Measurements from ENCODE around the gene CDK5RAP2. TPM values are rescaled to one million over a fixed set of nuclear protein-coding genes. Genes with fewer than 3 reads are reported as not detected.
"Not testable (repeated sequence)": the region's sequence is repeated elsewhere in the genome, so short reads cannot be mapped to it uniquely, and the experiment has no call there.

The CDK5RAP2 gene
- total RNA-seq, 4 donors from 2014 or later, result 41.6 to 77.2 (median 43.2) TPM

DNA sequence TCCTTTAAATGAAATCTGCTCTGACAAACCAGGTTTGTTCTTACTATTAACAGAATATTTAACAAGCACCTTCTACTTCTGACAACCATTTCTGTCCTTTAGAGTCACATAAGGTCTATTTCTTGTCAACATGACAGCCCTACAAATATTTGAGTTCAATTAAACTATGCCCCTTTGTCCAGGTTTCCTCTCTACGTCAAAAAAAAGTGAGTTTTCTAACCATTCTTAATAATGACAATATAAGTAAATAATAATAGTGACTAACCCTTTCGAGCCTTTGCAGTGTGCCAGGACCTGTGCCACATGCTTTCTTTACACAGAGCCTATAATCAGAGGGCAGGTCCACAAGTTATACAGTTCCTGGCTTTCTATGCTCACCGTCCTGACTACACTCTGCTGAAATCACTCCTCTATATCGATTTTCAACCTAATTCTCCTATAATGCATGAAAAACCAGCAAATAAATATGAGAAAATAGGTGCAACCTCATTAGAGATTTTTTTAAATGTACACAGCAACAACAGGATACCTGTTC, 115.0 kb downstream of the CDK5RAP2 start:
- no peaks in the 10 kb centered on the region for H3K27me3 ChIP-seq
- TF ChIP-seq POLR2AphosphoS5 (IDR thresholded peaks at IDR 0.05) (no peak), POLR2A (IDR thresholded peaks at IDR 0.05) (no peak), EP300 (IDR thresholded peaks at IDR 0.05) (no peak)
- TF ChIP-seq, protein P1, sequence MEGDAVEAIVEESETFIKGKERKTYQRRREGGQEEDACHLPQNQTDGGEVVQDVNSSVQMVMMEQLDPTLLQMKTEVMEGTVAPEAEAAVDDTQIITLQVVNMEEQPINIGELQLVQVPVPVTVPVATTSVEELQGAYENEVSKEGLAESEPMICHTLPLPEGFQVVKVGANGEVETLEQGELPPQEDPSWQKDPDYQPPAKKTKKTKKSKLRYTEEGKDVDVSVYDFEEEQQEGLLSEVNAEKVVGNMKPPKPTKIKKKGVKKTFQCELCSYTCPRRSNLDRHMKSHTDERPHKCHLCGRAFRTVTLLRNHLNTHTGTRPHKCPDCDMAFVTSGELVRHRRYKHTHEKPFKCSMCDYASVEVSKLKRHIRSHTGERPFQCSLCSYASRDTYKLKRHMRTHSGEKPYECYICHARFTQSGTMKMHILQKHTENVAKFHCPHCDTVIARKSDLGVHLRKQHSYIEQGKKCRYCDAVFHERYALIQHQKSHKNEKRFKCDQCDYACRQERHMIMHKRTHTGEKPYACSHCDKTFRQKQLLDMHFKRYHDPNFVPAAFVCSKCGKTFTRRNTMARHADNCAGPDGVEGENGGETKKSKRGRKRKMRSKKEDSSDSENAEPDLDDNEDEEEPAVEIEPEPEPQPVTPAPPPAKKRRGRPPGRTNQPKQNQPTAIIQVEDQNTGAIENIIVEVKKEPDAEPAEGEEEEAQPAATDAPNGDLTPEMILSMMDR (IDR thresholded peaks at IDR 0.05), result no peak
- no peak overlapping the region for H3K4me3 ChIP-seq
- H3K9me3 ChIP-seq, result no peaks in the 10 kb centered on the region
- no peak for ATAC-seq
- WGBS, 2 donors (ENCODE audit: low coverage in 1 of 2), result 72 to 89% methylated on average over 4 of the region's 4 CpGs
- H3K27ac ChIP-seq, result no peak overlapping the region
- H3K4me1 ChIP-seq, result no peaks in the 10 kb centered on the region
- H3K36me3 ChIP-seq, result peaks cover 0 to 76% of the 10 kb centered on the region in 2 donors

DNA sequence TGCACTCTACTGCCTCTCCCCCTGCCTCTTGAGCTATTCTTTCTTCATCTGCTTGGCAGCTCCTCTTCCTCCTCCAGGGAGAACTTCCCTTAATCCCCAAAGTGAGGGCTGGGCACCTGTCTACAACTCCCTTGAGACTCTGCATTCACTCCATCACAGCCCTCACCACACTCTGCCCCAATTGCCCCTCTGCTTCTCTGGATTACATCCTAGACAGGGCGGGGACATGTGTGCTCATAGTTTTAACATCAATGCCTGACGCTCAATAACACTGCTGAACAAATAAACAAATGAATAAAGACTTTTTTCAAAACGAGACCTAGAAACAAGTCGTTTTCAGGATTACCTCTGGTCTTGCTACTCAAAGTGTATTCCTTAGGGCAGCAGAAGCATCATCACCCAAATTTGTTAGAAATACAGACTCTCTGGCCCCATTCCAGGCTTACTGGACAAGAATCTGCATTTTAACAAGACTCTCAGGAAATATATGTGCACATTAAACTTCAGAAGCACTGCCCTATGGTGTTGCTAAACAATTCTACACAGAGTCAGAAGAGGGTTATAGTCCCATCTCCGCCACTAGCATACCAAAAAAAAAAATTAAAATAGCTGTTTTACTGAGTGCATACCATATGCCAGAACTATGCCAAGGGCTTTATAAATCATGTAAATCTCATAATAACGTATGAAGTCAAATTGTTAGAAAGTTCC, 115.6 kb downstream of the CDK5RAP2 start:
- WGBS, 2 donors (ENCODE audit: low coverage in 1 of 2), result 60 to 68% methylated on average over 6 of the region's 6 CpGs
- Histone ChIP-seq H3K27ac (peak overlapping the region in 3 of 4 donors; percentile 29 to 42 (median 37)), H3K9me3 (no peaks in the 10 kb centered on the region), H3K4me3 (no peak overlapping the region), H3K27me3 (no peaks in the 10 kb centered on the region), H3K36me3 (peaks cover 0 to 77% of the 10 kb centered on the region in 2 donors), H3K4me1 (no peaks in the 10 kb centered on the region)
- TF ChIP-seq, protein P1 (IDR thresholded peaks at IDR 0.05), result no peak
- TF ChIP-seq EP300 (IDR thresholded peaks at IDR 0.05), result no peak
- peak; percentile 56 for ATAC-seq

DNA sequence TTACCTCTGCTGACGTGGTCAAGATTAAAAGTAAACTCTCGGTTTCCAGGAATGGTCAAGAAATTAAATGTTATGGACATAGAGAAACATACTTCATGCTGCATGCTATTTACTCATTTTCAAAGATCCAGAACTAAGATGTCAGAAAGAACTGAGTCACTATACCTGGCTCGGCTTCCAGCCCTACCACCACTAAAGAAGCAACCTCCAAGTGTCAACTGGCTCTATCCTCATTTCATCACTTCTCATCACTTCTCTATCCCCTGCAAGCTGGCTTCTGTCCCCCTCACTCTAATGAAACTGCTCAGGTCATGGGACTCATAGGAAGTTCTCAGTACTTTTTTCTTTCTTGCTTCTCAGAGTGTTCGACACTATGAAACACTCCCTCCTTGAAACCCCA, 116.2 kb downstream of the CDK5RAP2 start:
- H3K4me1 ChIP-seq, result no peaks in the 10 kb centered on the region
- peak; percentile 73 for ATAC-seq
- H3K4me3 ChIP-seq, result no peak overlapping the region
- H3K27ac ChIP-seq, result peak overlapping the region in 3 of 4 donors; percentile 29 to 42 (median 37)
- WGBS, 2 donors (ENCODE audit: low coverage in 1 of 2), result 56 to 75% methylated on average over 4 of the region's 4 CpGs
- no peaks in the 10 kb centered on the region for H3K27me3 ChIP-seq
- TF ChIP-seq, protein P1 (IDR thresholded peaks at IDR 0.05), result no peak
- TF ChIP-seq POLR2A (IDR thresholded peaks at IDR 0.05) (no peak), POLR2AphosphoS5 (IDR thresholded peaks at IDR 0.05) (no peak), EP300 (IDR thresholded peaks at IDR 0.05) (no peak)
- H3K36me3 ChIP-seq, result peaks cover 0 to 77% of the 10 kb centered on the region in 2 donors
- H3K9me3 ChIP-seq, result no peaks in the 10 kb centered on the region

DNA sequence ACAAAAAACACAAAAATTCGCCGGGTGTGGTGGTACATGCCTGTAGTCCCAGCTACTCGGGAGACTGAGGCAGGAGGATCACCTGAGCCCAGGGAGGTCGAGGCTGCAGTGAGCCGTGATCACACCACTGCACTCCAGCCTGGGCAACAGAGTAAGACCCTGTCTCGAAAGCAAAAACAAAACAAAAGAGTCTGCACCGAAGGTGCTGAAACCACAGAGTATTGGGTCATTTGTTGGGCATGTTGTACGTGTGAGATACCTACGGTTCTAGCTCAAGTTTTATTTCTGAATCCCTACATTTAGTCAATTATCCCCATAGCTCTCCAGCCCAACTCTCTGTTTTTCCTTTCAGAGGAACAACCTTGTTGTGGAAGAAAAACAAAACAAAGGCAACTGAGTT, 118.3 kb downstream of the CDK5RAP2 start:
- H3K9me3 ChIP-seq, H3K27me3 ChIP-seq, H3K4me3 ChIP-seq, H3K27ac ChIP-seq, ATAC-seq, H3K4me1 ChIP-seq: not testable (repeated sequence)
- WGBS, 2 donors (ENCODE audit: low coverage in 1 of 2), result 97 to 100% methylated on average over 2 to 6 of the region's 9 CpGs
- peaks cover 0 to 77% of the 10 kb centered on the region in 2 donors for H3K36me3 ChIP-seq

DNA sequence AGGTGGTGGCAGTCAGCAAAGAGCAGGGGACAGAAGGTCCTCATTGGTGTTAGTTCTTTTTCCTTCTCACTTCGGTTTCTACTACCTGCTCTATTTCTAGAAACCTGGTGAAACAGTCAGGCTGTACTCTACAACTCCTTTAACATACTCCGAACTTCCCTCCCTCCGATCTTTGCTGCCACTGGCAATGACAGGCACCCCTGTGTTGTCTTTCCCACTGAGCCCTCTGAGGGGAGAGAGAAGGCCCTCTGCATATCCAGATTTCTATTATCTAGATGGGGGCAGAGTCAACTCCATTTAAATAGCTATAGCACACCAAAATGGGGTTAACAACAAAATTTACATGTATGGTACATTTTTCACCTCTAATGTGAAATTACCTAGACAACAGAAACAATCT, 123.7 kb downstream of the CDK5RAP2 start:
- H3K4me3 ChIP-seq, result no peak overlapping the region
- TF ChIP-seq EP300 (IDR thresholded peaks at IDR 0.05), result no peak
- TF ChIP-seq POLR2AphosphoS5 (IDR thresholded peaks at IDR 0.05), result no peak
- TF ChIP-seq, protein P1 (IDR thresholded peaks at IDR 0.05), result no peak
- TF ChIP-seq POLR2A (IDR thresholded peaks at IDR 0.05), result no peak
- no peaks in the 10 kb centered on the region for H3K27me3 ChIP-seq
- H3K4me1 ChIP-seq, result no peaks in the 10 kb centered on the region
- WGBS, 2 donors (ENCODE audit: low coverage in 1 of 2), result 93 to 95% methylated on average over 2 to 3 of the region's 3 CpGs
- H3K27ac ChIP-seq, result no peak overlapping the region
- H3K9me3 ChIP-seq, result peaks cover 0 to 13% (median 0%) of the 10 kb centered on the region in 3 donors
- peaks cover 0 to 95% of the 10 kb centered on the region in 2 donors for H3K36me3 ChIP-seq
- no peak for ATAC-seq
